GM13976 (cell line): ENCODE data around the gene N4BP2.
"Not testable (repeated sequence)": the region's sequence is repeated elsewhere in the genome, so short reads cannot be mapped to it uniquely, and the experiment has no call there.

Source experiments
- DNase-seq: peaks from one replicate; pipeline ENCODE4 v3.0.0; 2012; ENCODE audit warnings: low spot score
- CTCF ChIP-seq: IDR thresholded peaks from 2 replicates; pipeline ENCODE4 v1.5.1; 2012; ENCODE audit warnings: borderline replicate concordance, mild to moderate bottlenecking; ENCODE audit not compliant: insufficient read depth; ENCODE audit errors: extremely low read depth, missing control alignments, control extremely low read depth
- in situ Hi-C: fragments of 300-500 bp; cut with MboI; formaldehyde crosslinking; loops from one replicate; pipeline ENCODE4 v1.12.0; 2022; ENCODE audit warnings: low sequenced_read_pairs, mixed read lengths, inconsistent platforms; ENCODE audit not compliant: unreplicated experiment

N4BP2 gene

DNA sequence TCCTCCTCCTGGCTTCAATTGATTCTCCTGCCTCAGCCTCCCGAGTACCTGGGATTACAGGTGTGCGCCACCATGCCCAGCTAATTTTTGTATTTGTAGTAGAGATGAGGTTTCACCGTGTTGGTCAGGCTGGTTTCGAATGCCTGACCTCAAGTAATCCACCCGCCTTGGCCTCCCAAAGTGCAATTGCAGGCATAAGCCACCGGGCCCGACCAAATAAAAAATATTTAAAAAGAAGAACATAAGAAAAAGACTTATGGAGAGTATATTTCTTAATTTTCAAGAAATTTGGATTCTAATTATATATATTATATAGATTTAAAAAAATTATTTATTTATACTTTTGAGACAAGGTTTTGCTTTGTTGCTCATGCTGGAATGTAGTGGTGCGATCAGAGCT, 29.8 kb downstream of the N4BP2 start:
- DNase-seq = no peak
- in situ Hi-C loops = no loop called here
- no peak for TF ChIP-seq CTCF

- in situ Hi-C loops = no loop called here
- TF ChIP-seq CTCF = no peak
- no peak for DNase-seq
Observed at GRCh38 chr4:40087799-40088366, 31.2 kb downstream of the N4BP2 start.

- DNase-seq, in situ Hi-C loops: not testable (repeated sequence)
Observed at GRCh38 chr4:40093400-40093799, 36.8 kb downstream of the N4BP2 start.

GRCh38 chr4:40099010-40099409, 42.4 kb downstream of the N4BP2 start:
- in situ Hi-C loops = no loop called here
- DNase-seq = no peak
- no peak for TF ChIP-seq CTCF

GRCh38 chr4:40107150-40107549, 50.5 kb downstream of the N4BP2 start:
- DNase-seq, in situ Hi-C loops: not testable (repeated sequence)

DNA sequence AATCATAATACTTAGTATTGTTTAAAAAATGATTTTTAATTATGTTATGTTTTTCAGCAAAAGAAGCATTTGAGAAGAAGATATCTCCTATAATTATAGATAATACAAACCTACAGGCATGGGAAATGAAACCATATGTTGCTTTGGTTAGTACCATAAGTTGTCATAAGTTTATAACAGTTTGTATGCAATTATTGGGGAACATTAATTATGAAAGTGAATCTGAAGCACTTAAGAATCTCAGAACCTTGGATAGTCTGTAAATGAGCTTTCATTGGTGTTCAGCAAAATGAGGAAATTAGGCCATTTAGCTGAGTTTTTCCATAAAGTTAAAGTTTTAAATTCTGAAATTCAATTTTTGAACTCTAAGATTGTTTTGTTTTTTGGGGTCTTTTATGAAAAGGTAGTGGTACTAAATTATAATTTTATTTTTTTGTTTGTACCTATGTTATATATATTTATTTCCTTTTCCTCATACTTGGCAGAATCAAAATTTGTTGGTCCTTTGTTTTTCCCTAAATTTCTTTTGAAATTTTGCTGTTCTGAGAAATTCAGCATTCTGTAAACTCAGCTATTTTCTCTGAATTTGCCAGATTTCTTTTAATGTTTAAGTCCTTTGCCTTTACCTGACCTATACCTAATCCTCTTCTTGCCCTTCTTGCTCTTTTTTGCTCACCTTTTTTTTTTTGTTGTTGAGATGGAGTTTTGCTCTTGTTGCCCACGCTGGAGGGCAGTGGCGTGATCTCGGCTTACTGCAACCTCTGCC, 55.6 kb downstream of the N4BP2 start:
- in situ Hi-C loops = no loop called here
- TF ChIP-seq CTCF = no peak
- DNase-seq = no peak

DNA sequence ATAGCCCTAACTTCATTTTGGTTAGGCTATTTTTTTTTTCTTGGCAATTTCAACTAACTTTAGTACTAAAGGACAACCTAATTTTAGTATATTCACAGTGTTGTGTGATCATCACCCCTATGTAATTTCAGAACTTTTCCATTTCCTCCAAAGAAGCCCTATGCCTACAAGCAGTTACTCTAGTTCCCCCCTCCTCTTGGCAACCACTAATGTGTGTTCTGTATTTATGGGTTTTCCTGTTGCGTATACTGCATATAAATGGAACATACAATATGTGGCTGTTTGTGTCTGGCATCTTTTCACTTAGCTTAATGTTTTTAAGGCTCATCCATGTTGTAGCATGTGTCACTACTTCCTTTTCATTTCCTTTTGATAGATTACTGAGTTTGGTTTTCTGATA, 57.6 kb downstream of the N4BP2 start:
- in situ Hi-C loops = no loop called here
- no peak for TF ChIP-seq CTCF
- no peak for DNase-seq
